HCT116 (cell line): ENCODE data around the gene CA7. TPM values are rescaled to one million over a fixed set of nuclear protein-coding genes. Genes with fewer than 3 reads are reported as not detected.

ENCODE experiments used
- ATAC-seq: fragments of 200-7000 bp; cut with Tn5 transposase; 2 replicates; pipeline ENCODE4 v1.9.1; 2020; ENCODE audit warnings: mild to moderate bottlenecking, moderate library complexity
- BruUV-seq: library from RNA; stranded (reverse); fragments of 400-500 nt; replicated peaks from 2 replicates; lab custom pipeline; 2021; lab: Mats Ljungman, UMichigan
- CTCF ChIA-PET: fragments of 300-600 bp; sonication (Branson Sonifier 250); formaldehyde crosslinking; loops from one replicate; lab custom pipeline; 2021; ENCODE audit warnings: antibody characterized with exemption; lab: Charles Lee
- POLR2A ChIA-PET: fragments of 300-600, 350-600 bp; sonication (Branson Sonifier 250); formaldehyde crosslinking; loops from one replicate; lab custom pipeline; 2021; ENCODE audit warnings: antibody characterized with exemption; lab: Charles Lee
- RAD21 ChIA-PET, 2 experiments: fragments of 300-600 bp; sonication (Branson Sonifier 250); formaldehyde crosslinking; loops; one replicate each; lab custom pipeline; 2023; ENCODE audit warnings: low total read pairs in 2 of 2; ENCODE audit not compliant: uncharacterized antibody in 2 of 2, unreplicated experiment in 2 of 2, low non-redundant PET in 1 of 2; lab: Charles Lee
- DNase-seq: peaks from one replicate; pipeline ENCODE4 v3.0.0-alpha.2; 2010; ENCODE audit warnings: low read depth, low spot score
- H2AFZ ChIP-seq: fragments of 200-600 bp; shearing (Covaris generic), sonication (generic); 2 replicates; pipeline ENCODE4 v1.6.1; 2017; ENCODE audit warnings: low read depth, mixed run types, mixed read lengths, antibody characterized with exemption, low read length; ENCODE audit not compliant: poor library complexity, severe bottlenecking
- H3K27ac ChIP-seq: 2 replicates; pipeline ENCODE4 v1.5.1; 2012; ENCODE audit warnings: low read depth, low read length
- H3K27me3 ChIP-seq: fragments of 200-600 bp; sonication (generic); 2 replicates; pipeline ENCODE4 v1.6.1; 2016; ENCODE audit warnings: mixed run types, low read length, mixed read lengths; ENCODE audit not compliant: insufficient read depth
- H3K36me3 ChIP-seq, 2 experiments: fragments of 200-500 bp in 1 of 2; fragments of 200-600 bp in 1 of 2; sonication (Bioruptor generic) in 1 of 2; sonication (generic) in 1 of 2; 2 replicates each; pipeline versions ENCODE4 v1.5.1 to v1.6.1; 2014 to 2016; ENCODE audit warnings: low read length in 2 of 2, inconsistent platforms in 1 of 2, mixed read lengths in 1 of 2, mixed run types in 1 of 2; ENCODE audit not compliant: insufficient read depth in 2 of 2, control insufficient read depth in 1 of 2
- H3K4me1 ChIP-seq, 2 experiments: fragments of 200-600 bp in 1 of 2; sonication (generic) in 1 of 2; 2 replicates each; pipeline versions ENCODE4 v1.5.1 to v1.6.1; 2012 to 2017; ENCODE audit warnings: low read length in 2 of 2, inconsistent platforms in 1 of 2, mild to moderate bottlenecking in 1 of 2, mixed read lengths in 1 of 2, mixed run types in 1 of 2, moderate library complexity in 1 of 2; ENCODE audit not compliant: insufficient read depth in 2 of 2, control insufficient read depth in 1 of 2
- H3K4me2 ChIP-seq: fragments of 200-600 bp; sonication (generic); 2 replicates; pipeline ENCODE4 v1.6.1; 2017; ENCODE audit warnings: mixed run types, low read length, mixed read lengths
- H3K4me3 ChIP-seq, 2 experiments: fragments of 200-600 bp in 1 of 2; sonication (generic) in 1 of 2; replicated peaks in 1 of 2; 2 replicates each; pipeline ENCODE4 v1.5.1; 2011 to 2016; ENCODE audit warnings: low read length in 2 of 2, control low read depth in 1 of 2, low read depth in 1 of 2, mild to moderate bottlenecking in 1 of 2, mixed read lengths in 1 of 2, mixed run types in 1 of 2
- H3K79me2 ChIP-seq: fragments of 200-600 bp; sonication (generic); 2 replicates; pipeline ENCODE4 v1.6.1; 2017; ENCODE audit warnings: mild to moderate bottlenecking, mixed run types, low read length, moderate library complexity, mixed read lengths; ENCODE audit not compliant: insufficient read depth
- H3K9ac ChIP-seq: fragments of 200-600 bp; sonication (generic); 2 replicates; pipeline ENCODE4 v1.6.1; 2016; ENCODE audit warnings: low read length, mixed read lengths
- H3K9me2 ChIP-seq: fragments of 200-600 bp; sonication (generic), shearing (Covaris generic); 2 replicates; pipeline ENCODE4 v1.6.1; 2017; ENCODE audit warnings: mixed run types, mild to moderate bottlenecking, moderate library complexity; ENCODE audit not compliant: insufficient read depth
- H3K9me3 ChIP-seq, 2 experiments: fragments of 200-500 bp in 1 of 2; fragments of 200-600 bp in 1 of 2; sonication (Bioruptor generic) in 1 of 2; sonication (generic) in 1 of 2; 2 replicates each; pipeline ENCODE4 v1.6.1; 2014 to 2017; ENCODE audit warnings: low read length in 2 of 2, mixed read lengths in 2 of 2, inconsistent platforms in 1 of 2, low read depth in 1 of 2, mild to moderate bottlenecking in 1 of 2, mixed run types in 1 of 2, moderate library complexity in 1 of 2; ENCODE audit not compliant: control insufficient read depth in 1 of 2, insufficient read depth in 1 of 2
- H4K20me1 ChIP-seq: fragments of 200-600 bp; sonication (generic), shearing (Covaris generic); 2 replicates; pipeline ENCODE4 v1.6.1; 2017; ENCODE audit warnings: mixed run types, mild to moderate bottlenecking, moderate library complexity; ENCODE audit not compliant: insufficient read depth
- ATF3 ChIP-seq: IDR thresholded peaks from 2 replicates; pipeline ENCODE4 v1.6.1; 2012
- EGR1 ChIP-seq: IDR thresholded peaks from 2 replicates; pipeline ENCODE4 v1.6.1; 2012; ENCODE audit warnings: low read depth
- ELF1 ChIP-seq: IDR thresholded peaks from 2 replicates; pipeline ENCODE4 v1.6.1; 2012; ENCODE audit warnings: low read depth, borderline replicate concordance
- EZH2phosphoT487 ChIP-seq: fragments of 200-600 bp; IDR thresholded peaks from 2 replicates; pipeline ENCODE4 v1.6.1; 2018; ENCODE audit warnings: antibody characterized with exemption, borderline replicate concordance
- FOSL1 ChIP-seq: IDR thresholded peaks from 2 replicates; pipeline ENCODE4 v1.6.1; 2012; ENCODE audit warnings: low read depth
- JUND ChIP-seq: IDR thresholded peaks from 2 replicates; pipeline ENCODE4 v1.6.1; 2012
- MAX ChIP-seq: IDR thresholded peaks from 2 replicates; pipeline ENCODE4 v1.6.1; 2012
- POLR2A ChIP-seq: IDR thresholded peaks from 2 replicates; pipeline ENCODE4 v1.7.0; 2011; ENCODE audit warnings: borderline replicate concordance; ENCODE audit not compliant: insufficient read depth, insufficient read length; ENCODE audit errors: extremely low read depth
- RAD21 ChIP-seq: IDR thresholded peaks from 2 replicates; pipeline ENCODE4 v1.6.1; 2012; ENCODE audit warnings: low read depth, mild to moderate bottlenecking
- REST ChIP-seq: IDR thresholded peaks from 2 replicates; pipeline ENCODE4 v1.6.1; 2012; ENCODE audit warnings: low read depth
- SP1 ChIP-seq: IDR thresholded peaks from 2 replicates; pipeline ENCODE4 v1.6.1; 2012; ENCODE audit warnings: low read depth
- SRF ChIP-seq: IDR thresholded peaks from 2 replicates; pipeline ENCODE4 v1.6.1; 2012; ENCODE audit warnings: low read depth
- TCF7L2 ChIP-seq: IDR thresholded peaks from 2 replicates; pipeline ENCODE4 v1.7.0; 2011; ENCODE audit warnings: borderline replicate concordance, inconsistent platforms; ENCODE audit not compliant: insufficient read depth, insufficient read length; ENCODE audit errors: extremely low read depth
- YY1 ChIP-seq: IDR thresholded peaks from 2 replicates; pipeline ENCODE4 v1.6.1; 2011; ENCODE audit warnings: low read length, low read depth, moderate library complexity, mild to moderate bottlenecking; ENCODE audit not compliant: insufficient replicate concordance; ENCODE audit errors: extremely low read depth
- ZBTB33 ChIP-seq: IDR thresholded peaks from 2 replicates; pipeline ENCODE4 v1.6.1; 2011; ENCODE audit warnings: mild to moderate bottlenecking, low read length, moderate library complexity; ENCODE audit not compliant: insufficient replicate concordance; ENCODE audit errors: extremely low read depth
- intact Hi-C: fragments of 100-400 bp; cut with micrococcal nuclease; formaldehyde crosslinking; loops from 2 replicates; pipeline ENCODE4 v1.10.0; 2022
- total RNA-seq: library from RNA; stranded (reverse); gene quantifications from one replicate; pipeline ENCODE4 v1.2.1, GENCODE V29; 2021; ENCODE audit not compliant: unreplicated experiment

The CA7 gene
- total RNA-seq, 1 experiment from 2014 or later = not detected

GRCh38 chr16:66811043-66811442, 33.2 kb upstream of the CA7 start:
- Histone ChIP-seq H4K20me1 (no peaks in the 10 kb centered on the region), H3K79me2 (no peaks in the 10 kb centered on the region), H3K9me2 (no peaks in the 10 kb centered on the region), H3K36me3 (peaks cover 57 to 58% of the 10 kb centered on the region in 2 experiments), H2AFZ (no peak overlapping the region), H3K27ac (no peak overlapping the region), H3K4me1 (no peaks in the 10 kb centered on the region), H3K4me3 (no peak overlapping the region), H3K4me2 (no peak overlapping the region), H3K9me3 (no peaks in the 10 kb centered on the region), H3K9ac (no peak overlapping the region), H3K27me3 (no peaks in the 10 kb centered on the region)
- DNase-seq = no peak
- ChIA-PET POLR2A (no interaction called here), RAD21 (no interaction called here), CTCF (interaction anchor here (1.1 to 1.3 kb wide), 2 partner anchors 19 to 57 kb away, joined by 5 read pairs; no protein-coding TSS in a partner anchor)
- no peak for TF ChIP-seq SP1
- TF ChIP-seq FOSL1 = no peak
- no peak for TF ChIP-seq REST
- TF ChIP-seq MAX = no peak
- TF ChIP-seq ZBTB33 = no peak
- no peak for TF ChIP-seq POLR2A
- TF ChIP-seq EZH2phosphoT487 = no peak
- TF ChIP-seq ELF1 = no peak
- no peak for TF ChIP-seq RAD21
- TF ChIP-seq SRF = no peak
- TF ChIP-seq JUND = no peak
- no peak for TF ChIP-seq EGR1
- TF ChIP-seq TCF7L2 = no peak
- TF ChIP-seq YY1 = no peak
- TF ChIP-seq ATF3 = no peak
- no TSS peak for BruUV-seq
- ATAC-seq = no peak
- intact Hi-C loops = no loop called here
